NCI-H2171 treated with DMSO at 0.1 percent for 48 hours (cell line): ENCODE results near the gene SLC25A33.
"Not testable (repeated sequence)": the region's sequence is repeated elsewhere in the genome, so short reads cannot be mapped to it uniquely, and the experiment has no call there.

Source experiments
- DNase-seq: peaks from one replicate; lab custom pipeline; 2025; lab: John Stamatoyannopoulos, UW

SLC25A33 gene

DNA sequence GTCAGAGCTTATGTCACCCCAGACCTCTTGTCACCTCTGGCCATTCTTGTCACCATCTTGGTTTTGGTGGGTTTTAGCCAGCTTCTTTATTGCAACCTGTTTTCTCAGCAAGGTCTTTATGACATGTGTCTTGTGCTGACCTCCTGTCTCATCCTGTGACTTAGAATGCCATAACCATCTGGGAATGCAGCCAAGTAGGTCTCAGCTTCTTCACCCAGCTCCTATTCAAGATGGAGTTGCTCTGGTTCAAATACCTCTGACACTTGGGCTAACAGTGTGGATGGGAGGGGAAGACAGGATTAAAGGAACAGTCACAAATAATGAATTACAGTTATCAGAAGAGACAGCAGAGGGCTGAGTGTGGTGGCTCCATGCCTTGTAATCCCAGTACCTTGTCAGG is 81.8 kb downstream of the SLC25A33 start:
- DNase-seq, result no peak

DNA sequence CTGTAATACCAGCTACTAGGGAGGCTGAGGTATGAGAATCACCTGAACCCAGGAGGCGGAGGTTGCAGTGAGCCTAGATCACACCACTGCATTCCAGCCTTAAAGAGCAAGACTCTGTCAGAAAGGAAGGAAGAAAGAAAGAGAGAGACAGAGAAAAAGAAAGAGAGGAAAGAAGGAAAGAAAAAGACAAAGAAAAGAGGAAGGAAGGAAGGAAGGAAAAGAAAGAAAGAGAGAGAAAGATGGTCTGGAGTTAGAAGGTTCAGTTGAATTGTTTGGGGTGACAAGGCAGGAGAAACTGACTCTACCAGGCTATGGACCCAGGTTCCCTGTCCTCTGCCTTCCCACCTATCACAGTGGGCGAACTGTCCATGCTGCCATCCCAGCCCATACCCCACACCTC is 84.8 kb downstream of the SLC25A33 start:
- DNase-seq, result no peak

DNA sequence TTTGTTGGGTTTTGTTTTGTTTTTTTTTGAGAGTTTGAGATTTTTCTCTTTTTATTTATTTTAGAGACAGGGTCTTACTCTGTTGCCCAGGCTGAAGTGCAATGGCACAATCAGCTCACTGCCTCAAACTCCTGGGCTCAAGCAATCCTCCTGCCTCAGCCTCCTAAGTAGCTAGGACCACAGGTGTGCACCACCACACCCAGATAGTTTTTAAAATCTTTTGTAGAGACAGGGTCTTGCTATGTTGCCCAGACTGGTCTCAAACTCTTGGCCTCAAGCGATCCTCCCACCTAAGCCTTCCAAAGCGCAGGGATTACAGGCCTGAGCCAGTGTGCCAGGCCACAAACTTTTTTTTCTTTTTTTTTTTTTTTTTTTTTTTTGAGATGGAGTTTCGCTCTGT is 85.8 kb downstream of the SLC25A33 start:
- not testable (repeated sequence) for DNase-seq

DNA sequence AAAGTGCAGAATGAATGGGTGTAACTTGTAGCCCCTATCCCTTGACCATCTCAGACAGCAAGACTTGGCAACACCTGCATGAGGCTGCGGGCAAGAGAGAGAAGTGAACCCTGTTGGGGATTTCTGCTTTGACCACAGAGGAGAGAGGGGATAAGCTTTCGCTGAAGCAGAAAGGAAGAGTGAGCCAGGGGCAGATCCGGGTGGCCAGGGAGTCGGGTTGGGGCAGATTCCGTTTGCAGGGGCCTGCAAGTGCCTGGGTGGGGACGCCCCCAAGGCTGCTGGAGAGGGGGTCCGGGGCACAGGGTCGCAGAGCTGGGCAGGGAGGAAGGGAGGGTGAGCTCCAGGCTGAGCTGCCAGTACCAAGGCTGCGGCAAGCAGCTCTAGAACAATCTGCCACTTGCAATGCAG is 86.9 kb downstream of the SLC25A33 start:
- DNase-seq, result no peak

DNA sequence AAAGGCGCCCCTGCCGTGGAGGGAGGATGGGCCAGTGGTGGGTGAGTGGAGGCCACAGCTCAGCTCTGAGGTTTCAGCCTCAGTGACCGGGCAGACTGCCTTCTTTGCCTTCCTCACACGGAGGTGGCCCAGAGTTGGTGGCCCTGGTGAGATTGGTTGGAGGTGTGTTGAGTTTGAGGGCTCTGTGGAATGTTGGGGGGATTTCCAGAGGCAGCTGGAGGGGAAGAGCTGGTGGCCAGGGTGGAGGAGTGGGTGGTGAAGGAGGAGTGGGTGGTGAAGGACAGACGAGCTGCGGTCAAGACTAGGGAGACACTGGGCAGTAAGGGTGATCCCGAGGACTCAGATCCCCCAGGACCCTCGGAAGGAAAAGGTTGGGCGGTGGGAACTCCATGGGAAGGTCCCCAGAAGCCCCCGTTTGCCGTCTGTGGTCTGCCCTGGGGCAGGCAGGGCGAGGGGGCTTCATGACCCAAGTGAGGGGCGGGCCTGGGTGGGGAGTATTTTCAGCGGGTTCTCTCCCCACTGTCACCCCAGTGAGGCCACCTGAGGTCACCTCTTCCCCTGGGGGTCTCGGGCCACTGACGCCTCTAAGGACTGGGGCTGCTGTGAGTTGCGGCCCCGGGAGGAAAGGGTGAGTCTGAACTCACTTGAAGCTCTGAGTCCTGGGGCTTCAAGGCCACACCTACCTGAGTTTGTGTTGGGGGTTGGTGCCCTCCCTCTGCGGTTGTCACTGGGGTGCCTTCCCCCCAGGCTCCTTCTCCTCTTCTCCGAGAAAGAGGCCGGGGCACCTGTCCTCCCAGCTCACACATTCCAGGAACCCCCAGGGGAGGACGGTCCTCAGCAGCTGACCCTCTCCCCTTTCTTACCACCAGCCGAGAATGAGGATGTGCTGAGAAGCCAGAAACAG is 89.5 kb downstream of the SLC25A33 start:
- no peak for DNase-seq

DNA sequence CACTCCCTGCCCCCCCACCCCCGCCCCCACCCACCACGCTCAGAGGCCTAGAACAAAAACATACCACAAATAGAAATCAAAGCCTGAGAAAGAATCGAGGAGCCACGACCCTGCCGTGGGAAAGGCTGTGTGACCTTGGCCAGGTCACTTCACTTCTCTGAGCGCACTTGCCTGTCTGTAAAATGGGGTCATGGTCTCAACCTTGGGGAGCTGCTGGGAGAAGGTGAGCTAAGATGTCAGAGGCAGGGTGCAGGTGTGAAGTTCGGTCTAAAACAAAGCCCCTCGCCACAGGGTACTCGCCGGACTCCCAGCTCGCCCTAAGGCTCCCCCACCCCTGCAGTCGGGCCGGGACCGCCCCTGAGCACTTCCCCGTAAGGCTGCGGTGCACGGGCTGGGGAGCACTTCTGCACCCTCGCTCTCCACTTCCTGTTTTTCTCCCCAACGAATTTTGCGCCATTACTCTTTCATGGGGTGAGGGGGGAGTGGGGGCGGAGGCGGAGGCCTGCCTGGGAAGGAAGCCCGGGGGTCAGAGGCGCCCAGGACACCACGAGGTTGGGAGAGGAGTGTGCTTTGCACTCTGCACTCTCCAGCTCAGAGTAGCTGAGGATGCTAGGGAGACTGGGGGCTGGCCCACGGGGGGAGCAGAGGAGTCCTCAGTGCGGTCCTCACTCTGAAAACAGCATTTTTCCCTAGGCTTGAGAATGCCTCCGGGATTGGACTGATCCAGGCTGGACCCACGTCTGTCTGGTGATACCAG is 90.4 kb downstream of the SLC25A33 start:
- DNase-seq, result no peak

DNA sequence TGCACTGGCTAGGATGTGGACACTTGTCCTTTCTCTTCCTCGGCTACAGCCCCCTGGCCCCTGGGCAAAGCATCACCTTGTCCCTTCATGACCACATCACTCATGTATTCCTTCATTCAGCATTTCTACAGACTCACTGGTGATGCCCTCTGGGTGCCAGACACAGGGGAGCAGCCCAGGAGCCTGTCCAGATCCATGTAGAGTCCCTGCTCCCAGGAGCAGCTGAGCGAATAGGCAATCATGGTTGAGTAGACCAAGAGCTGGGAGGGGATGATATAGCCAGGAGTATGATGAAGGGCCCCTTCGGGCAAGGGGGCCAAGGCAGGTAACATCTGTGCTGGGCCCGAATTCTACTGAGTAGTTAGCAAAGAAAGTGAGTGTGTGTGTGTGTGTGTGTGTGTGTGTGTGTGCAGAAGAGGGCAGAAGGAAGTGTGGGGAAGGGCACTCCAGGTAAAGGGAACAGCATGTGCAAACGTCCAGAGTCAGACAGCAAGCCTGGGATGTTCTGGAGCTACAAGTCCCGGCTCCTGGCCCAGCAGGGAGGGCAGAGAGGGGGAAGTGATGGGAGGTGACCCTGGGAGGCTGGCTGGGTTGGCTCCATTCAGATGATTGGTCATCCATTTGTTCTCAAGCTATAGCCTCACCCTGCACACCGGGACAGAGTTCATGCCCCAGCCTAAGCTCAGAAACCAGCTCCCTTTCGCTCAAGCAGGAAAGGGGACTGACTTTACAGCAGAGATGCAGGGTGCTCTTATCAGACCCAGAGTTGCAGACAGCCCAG is 91.3 kb downstream of the SLC25A33 start:
- no peak for DNase-seq

DNA sequence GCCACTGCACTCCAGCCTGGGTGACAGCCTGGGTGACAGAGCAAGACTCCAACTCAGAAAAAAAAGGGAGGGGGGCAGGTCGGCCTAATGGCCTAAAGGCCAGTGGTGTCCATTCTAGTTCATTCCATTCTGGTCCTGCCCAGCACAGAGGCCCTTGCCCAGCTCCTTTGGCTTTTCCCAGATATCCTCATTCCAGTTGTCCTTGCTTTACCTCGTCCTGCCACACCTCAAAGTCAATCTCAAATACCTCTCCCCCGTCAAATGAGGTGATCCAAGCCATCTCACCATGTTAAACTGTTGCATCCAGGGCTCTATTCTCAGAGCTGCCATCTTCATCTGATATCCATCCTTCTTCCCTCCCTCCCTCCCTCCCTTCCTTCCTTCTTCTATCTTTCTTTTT is 92.3 kb downstream of the SLC25A33 start:
- no peak for DNase-seq

DNA sequence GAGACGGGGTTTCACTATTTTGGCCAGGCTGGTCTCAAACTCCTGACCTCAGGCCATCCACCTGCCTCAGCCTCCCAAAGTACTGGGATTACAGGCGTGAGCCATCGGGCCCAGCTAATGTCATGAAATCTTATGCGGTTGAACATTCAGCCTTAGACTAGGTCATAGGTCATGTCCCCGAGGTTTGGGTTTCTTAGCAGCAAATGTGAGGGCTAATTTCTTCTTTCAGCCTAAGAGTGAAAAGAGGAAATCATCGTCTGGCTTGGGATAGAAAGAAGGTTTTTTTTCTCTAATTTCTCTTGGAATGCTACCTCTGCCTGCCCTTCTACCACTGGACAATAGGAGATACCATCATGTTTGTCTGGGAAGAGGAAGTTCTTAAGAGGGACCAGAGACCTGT is 94.2 kb downstream of the SLC25A33 start:
- no peak for DNase-seq

DNA sequence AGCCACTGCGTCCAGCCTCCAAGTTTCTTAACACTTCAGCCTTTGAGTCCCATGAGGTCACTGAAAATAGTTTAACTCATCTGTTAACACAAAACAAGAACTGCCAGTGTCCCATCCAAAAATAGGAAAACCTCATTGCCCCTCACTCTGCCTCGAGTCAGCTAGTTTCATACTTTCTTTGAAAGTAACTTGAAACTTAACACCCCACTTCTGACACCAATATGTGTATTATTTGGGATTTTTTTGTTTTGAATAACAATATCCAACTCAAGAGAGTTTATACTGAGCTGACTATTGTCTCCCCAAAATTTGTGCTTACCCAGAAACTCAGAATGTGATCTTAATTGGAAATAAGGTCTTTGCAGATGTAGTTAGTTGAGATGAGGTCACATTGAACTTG is 95.3 kb downstream of the SLC25A33 start:
- DNase-seq, result no peak
